HL-60/S4 treated with retinoic acid at 250 ng/mL for 4 days and 3 days (cell line): ENCODE data around the gene SF3B1.
"Not testable (repeated sequence)": the region's sequence is repeated elsewhere in the genome, so short reads cannot be mapped to it uniquely, and the experiment has no call there.

Experiments used
- in situ Hi-C: fragments of 300-500 bp; cut with MboI; formaldehyde crosslinking; loops from 2 replicates; pipeline ENCODE4 v1.7.0; 2022; ENCODE audit warnings: low sequenced_read_pairs

SF3B1 gene

GRCh38 chr2:197437380-197437779 lies 2.6 kb upstream of the SF3B1 start:
- in situ Hi-C loops, result no loop called here

DNA sequence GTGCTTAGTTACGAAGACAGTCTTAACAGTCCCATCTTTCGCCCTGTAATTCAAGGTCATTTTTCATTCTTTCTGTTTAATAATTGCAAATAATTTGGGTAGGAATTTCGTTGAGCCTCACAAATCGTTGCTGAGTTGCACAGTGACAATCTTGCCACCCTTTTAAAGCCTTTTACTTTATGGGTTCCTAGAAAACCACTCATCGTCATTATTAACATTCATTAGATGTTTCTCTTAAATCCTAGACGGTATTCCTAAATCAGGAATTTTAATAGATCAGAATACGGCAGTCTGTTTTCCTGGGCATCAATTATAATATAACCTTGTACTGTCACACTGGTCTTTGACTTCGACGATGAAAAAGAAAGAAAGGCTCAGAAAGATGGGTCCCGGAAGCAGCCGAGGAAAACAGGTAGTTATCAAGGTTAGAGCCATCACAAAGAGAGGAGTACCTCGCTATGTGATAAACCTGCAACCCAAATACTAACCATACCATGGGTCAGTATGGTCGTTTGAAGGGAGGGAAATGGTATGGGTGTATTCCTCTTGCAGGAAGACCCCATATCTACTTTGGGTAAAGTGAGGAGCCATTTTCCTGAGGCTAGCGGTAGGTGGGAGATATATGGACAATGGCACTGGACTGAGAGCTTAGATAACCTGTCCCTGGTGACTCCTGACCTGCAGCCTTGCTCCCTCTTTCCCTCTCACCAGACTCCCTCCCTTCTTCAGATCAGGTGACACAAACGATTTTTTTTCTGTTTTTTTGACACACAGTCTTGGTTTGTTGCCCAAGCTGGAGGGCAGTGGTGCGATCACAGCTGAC lies 981 bp upstream of the SF3B1 start:
- in situ Hi-C loops, result no loop called here

- in situ Hi-C loops, result no loop called here
Measured at GRCh38 chr2:197433780-197434438, 919 bp downstream of the SF3B1 start.

GRCh38 chr2:197432527-197432926 lies 2.3 kb downstream of the SF3B1 start:
- in situ Hi-C loops, result not testable (repeated sequence)

DNA sequence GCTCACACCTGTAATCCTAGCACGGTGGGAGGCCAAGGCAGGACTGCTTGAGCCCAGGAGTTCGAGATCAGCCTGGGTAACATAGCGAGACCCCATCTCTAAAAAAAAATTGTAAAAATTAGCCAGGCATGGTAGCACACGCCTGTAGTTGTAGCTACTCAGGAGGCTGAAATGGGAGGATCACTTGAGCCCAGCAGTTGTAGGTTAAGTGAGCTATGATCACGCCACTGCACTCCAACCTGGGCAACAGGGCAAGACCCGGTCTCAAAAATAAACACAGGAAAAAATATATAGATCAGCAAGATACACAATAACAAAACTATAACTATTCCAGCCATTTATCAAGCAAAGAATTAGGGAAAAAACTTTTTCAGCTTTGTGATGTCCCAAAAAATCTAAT lies 3.0 kb downstream of the SF3B1 start:
- in situ Hi-C loops, result no loop called here

- in situ Hi-C loops, result no loop called here
Measured at GRCh38 chr2:197427986-197428385, 6.8 kb downstream of the SF3B1 start.

- in situ Hi-C loops, result no loop called here
Measured at GRCh38 chr2:197426723-197427603, 7.9 kb downstream of the SF3B1 start.

DNA sequence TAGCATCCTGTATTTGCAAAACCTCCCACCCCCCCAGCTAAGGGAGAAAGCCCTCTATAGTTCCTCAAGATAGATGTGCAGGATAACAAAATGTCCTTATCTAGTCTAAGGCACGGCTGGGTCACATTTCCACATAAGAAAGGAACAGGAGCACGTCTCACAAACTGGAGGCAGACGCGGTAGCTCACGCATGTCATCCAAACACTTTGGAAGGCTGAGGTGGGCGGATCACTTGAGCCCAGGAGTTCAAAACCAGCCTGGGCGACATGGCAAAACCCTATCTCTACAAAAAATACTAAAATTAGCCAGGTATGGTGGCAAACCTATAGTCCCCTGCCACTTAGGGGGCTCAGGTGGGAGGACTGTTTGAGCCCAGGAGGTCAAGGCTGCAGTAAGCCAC lies 9.3 kb downstream of the SF3B1 start:
- in situ Hi-C loops, result no loop called here

GRCh38 chr2:197423307-197423706 lies 11.5 kb downstream of the SF3B1 start:
- in situ Hi-C loops, result no loop called here

DNA sequence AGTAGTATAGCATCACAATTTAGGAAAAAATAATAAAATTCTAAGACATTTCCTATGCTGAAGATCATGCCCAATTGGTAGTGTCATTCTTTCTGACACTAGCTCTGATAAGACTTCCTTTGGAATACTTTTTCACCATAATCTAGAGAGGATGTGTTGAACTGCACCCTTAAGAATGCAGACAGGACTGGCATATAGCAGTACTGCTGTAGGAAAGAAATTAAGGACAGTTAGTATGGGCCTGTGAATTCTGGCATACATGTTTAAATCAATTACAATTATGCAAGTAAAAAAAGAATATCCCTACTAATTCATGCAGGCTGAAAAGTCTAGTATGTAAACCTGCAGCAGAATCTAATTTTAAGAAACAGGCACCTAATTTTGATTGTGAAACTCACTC lies 15.4 kb downstream of the SF3B1 start:
- in situ Hi-C loops, result no loop called here

- in situ Hi-C loops, result no loop called here
Measured at GRCh38 chr2:197416268-197416667, 18.6 kb downstream of the SF3B1 start.

DNA sequence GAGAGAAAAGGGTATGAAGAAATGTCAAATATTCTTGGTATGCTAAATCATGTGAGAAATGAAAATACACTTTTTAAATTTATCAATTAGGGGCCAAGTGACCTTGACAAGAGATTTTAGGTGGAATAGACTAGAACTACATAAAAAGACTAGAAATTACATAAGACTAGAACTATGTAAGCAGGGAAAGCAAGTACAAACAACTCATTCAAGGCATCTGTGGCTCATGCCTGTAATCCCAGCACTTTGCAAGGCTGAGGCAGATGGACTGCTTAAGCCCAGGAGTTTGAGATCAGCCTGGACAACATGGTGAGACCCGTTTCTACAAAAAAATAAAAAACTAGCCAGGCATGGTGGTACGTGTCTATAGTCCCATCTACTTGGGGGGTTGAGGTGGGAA lies 20.3 kb downstream of the SF3B1 start:
- in situ Hi-C loops, result no loop called here

- in situ Hi-C loops, result no loop called here
Measured at GRCh38 chr2:197414039-197414438, 20.8 kb downstream of the SF3B1 start.

DNA sequence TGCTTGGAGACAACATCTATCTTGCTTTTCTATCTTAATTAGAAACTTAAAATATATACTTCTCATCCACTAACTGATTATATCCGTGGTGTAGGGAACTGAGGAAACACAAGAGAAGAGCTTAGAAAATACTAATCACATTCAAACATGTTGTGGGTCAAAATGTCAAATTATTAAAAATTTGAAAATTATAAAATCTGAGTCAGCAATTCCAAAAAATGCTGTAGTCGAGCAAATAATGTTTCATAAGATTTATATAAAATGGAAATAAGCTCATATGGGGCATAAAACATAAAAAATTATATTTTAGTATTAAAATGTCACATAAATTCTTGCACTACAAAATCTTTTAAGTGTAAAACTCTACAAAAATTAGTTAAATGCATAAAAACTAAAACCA lies 29.2 kb downstream of the SF3B1 start:
- in situ Hi-C loops, result no loop called here

GRCh38 chr2:197399887-197400540 lies 34.8 kb downstream of the SF3B1 start:
- in situ Hi-C loops, result no loop called here

GRCh38 chr2:197398913-197399312 lies 35.9 kb downstream of the SF3B1 start:
- in situ Hi-C loops, result no loop called here

- in situ Hi-C loops, result no loop called here
Measured at GRCh38 chr2:197391220-197391717, 43.6 kb downstream of the SF3B1 start.

DNA sequence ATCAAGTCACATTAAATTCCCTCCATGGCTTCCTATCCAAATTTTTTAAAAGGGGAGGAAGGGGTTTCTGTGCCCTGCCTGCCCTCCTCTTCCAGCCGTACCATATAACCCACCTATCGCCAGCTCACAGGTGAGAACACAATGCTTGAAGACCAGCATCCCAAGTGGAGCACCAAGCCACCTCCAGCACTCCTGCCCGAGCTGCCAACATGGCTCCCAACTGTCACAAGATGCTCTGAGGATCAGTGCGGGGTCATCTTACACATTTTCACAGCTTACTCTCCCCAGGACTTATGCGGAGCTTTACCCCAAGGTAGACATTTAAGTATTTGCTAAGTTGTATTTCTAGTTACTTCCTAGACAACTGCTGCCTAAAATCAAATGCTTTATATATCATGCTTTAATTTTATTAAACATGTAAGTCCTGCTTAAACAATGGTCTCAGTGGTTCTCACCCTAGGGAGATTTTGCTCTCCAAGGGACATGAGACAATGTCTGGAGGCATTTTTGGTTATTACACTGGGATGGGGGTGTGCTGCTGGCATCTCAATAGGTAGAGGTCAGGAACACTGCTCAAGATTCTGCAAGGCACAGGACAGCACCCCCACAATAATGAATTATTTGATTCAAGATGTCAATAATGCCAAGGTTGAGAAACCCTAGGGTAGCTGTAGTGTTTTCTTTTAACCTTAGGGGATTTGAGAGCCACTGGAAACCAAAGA lies 45.8 kb downstream of the SF3B1 start:
- in situ Hi-C loops, result loop anchor here (10.0 kb wide), 1 partner anchor 614 kb away; no protein-coding TSS in a partner anchor

- in situ Hi-C loops, result loop anchor here (10.0 kb wide), 1 partner anchor 612 kb away; no protein-coding TSS in a partner anchor
Measured at GRCh38 chr2:197387179-197387578, 47.6 kb downstream of the SF3B1 start.

DNA sequence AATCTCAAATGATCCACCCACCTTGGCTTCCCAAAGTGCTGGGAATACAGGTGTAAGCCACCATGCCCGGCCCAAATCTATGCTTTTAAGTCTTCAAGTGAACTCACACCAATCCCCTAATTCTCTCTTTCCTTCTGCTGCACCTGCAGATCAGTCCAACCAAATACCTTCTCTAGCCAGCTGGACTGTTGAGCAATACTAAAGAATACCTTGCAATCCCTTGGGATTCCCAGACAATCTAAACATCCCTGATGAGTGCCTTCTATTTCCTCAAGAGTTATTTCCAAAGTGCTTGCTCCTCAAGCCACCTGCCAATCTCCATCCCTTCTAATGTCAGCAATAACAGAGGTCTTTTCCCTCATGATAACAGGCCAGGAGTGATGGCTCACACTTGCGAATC lies 48.6 kb downstream of the SF3B1 start:
- in situ Hi-C loops, result loop anchor here (10.0 kb wide), 1 partner anchor 611 kb away; no protein-coding TSS in a partner anchor
